Occipital lobe (tissue), 2 donors: ENCODE results near the gene FUBP3. TPM values are rescaled to one million over a fixed set of nuclear protein-coding genes. Genes with fewer than 3 reads are reported as not detected.
"Not testable (repeated sequence)": the region's sequence is repeated elsewhere in the genome, so short reads cannot be mapped to it uniquely, and the experiment has no call there.

Source experiments
- DNase-seq: peaks from one replicate; lab custom pipeline; 2025; lab: John Stamatoyannopoulos, UW
- total RNA-seq: library from RNA; depleted of rRNA; stranded (reverse); fragments of >200 nt; gene quantifications from one replicate; pipeline ENCODE4 v1.2.3, GENCODE V29; 2014

FUBP3 gene
- total RNA-seq, 1 donor from 2014 or later = 42.7 TPM

DNA sequence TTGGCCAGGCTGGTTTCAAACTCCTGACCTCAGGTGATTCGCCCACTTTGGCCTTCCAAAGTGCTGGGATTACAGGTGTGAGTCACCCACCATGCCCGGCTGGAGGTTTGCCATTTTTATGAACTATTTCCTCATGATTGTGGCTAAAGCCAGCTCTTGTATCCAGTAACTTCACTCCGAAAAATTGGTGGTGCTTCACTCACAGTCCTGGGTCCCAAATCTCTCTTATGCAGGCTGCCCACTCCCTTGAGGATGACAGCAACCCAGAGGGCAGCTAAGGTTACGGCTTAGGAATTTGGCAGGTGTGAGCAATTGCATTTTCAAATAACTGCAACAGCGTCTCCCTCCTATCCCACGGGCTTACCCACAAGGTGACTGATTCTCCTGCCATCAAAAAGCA, 23.4 kb upstream of the FUBP3 start:
- DNase-seq = no peak

DNA sequence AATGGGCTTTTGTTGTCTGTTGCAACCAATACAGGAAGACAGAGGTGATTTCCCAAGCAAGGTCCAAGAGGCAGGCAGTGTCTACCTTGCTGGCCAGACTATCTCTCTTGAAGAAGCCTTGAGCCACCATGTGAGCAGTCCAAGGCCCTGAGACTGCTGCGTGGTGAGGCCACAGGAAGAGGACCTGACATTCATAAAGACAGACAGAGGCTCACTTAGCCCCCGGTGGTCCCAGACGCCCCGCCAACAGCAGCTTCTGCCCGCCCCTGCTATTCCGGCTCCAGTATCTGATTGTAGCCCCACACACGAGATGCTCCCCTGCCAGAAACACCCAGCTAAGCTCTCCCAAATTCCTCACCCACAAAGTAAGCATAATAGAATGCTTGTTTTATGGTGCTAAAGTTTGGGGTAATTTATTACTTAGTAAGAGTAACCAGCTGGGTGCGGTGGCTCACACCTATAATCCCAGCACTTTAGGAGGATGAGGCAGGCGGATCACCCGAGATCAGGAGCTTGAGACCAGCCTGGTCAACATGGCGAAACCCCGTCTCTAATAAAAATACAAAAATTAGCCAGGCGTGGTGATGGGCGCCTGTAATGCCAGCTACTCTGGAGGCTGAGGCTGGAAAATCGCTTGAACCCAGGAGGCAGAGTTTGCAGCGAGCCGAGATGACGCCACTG, 22.8 kb upstream of the FUBP3 start:
- no peak for DNase-seq

DNA sequence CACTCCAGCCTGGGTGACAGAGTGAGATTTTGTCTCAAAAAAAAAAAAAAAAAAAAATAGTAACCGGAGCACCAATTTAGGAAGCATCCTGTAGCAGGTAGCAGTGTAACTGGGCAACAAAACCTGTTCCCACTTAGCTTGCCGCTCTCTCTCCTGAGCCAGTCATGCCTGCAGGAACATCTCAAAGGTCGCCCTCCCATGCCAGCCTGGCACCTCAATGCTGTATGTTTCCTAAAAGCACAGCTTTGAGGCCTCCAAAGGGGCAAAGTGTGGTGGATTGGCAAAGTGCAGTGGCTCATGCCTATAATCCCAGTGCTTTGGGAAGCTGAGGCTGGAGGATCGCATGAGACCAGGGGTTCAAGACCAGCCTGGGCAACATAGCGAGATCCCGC, 22.3 kb upstream of the FUBP3 start:
- DNase-seq = no peak

DNA sequence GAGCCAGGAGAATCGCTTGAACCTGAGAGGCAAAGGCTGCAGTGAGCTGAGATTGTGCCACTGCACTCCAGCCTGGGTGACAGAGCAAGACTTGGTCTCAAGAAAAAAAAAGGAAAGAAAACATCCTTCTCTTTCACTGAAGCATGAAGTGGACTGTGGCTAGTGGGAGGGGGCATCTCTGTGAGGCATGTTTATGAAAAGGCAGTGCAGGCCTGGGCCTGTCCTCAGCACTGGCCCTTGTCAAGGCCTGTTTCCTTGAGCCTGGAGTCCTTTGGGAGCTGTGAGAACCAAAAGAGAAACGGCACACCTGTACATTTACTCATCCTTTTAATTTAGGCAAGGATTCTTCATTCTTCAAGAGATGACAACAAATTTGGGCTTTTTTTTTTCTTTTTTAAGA, 18.3 kb upstream of the FUBP3 start:
- DNase-seq = no peak

DNA sequence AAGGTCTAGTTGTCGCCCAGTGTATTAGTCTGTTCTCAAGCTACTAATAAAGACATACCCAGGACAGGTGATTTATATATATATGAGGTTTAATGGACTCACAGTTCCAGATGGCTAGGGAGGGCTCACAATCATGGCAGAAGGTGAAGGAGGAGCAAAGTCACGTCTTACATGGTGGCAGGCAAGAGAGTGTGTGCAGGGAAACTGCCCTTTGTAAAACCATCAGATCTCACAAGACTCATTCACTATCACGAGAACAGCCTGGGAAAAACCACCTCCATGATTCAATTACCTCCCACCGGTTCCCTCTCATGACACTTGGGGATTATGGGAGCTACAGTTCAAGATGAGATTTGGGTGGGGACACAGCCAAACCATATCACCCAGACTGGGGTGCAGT, 16.9 kb upstream of the FUBP3 start:
- not testable (repeated sequence) for DNase-seq

DNA sequence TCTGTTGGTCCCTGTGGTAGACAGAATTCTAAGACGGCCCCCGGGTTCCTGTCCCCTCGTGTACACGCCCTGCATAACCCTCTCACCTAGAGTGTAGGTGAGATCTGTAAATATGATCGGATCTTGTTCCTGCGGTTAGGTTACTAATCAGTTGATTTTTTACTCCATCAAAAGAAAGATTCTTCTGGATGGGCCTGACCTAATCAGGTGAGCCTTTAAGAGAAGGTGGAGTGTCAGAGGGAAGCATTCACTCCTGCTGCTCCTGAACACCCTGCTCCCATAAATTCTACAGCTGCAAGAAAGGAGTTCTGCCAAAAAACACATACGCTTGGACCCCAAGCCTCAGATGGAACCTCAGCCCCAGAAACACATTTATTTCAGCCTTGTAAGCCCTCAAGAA, 15.6 kb upstream of the FUBP3 start:
- DNase-seq = no peak

DNA sequence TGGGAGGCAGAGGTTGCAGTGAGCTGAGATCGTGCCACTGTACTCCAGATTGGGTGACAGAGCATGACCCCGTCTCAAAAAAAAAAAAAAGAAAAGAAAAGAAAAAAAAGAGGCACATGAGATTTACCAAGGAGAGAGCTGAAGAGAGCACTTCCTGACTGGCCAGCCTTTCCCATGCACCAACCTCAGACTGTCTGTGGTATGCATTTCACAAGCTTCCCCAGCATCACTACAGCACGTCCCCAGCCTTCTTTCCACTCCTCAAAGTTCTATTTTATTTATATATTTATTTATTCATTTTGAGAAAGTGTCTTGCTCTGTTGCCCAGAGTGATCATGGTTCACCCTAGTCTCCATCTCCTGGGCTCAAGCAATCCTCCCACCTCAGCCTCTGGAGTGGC, 13.6 kb upstream of the FUBP3 start:
- no peak for DNase-seq

DNA sequence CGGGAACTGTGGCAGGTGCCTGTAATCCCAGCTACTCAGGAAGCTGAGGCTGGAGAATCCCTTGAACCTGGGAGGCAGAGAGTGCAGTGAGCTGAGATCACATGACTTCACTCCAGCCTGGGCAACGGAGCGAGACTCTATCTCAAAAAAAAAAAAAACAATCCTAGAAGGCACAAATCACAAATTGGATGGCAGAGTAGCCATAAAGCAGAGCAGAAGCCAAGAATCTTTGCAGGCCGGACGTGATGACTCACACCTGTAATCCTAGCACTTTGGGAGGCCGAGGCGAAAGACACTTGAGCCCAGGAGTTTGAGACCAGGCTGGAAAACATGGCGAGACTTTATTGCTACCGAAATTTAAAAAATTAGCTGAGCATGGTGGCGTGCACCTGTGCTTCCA, 9.2 kb upstream of the FUBP3 start:
- no peak for DNase-seq

DNA sequence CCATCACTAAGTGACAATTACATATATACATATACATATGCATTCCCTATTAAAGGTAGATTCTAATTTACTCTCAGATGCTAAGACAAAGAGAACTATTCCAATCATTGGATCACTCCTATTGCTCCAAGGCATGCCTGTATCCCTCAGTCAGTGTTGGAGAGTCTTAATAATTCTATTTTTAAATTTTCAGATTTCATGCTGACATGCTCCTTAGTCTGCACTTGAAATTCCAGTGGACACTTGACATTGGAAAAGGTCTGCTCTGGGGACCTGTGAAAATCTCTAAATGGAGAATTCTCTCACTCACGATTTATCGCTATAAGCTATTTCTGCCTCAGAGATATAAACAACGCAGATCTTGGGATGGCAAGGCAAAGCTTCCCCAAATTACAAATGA, 3.9 kb upstream of the FUBP3 start:
- no peak for DNase-seq

DNA sequence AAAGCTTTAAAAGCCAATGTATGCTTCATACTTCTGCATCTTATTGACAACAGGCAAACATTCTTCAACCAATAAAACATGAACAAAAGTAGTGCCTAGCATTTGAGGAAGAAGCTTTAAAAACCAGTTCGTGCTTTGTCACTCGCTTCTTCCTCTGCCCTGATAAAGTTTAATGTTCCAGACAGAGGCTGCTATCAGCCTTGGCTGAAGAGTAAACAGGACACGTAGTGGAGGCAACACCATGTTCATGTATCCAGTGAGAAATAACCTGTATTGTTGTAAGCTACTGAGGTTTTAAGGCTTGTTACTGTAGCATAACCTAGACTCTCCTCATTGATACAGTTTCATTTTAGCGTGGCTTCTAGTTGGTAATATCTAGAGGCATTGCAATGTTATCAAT, 3.2 kb upstream of the FUBP3 start:
- DNase-seq = no peak

DNA sequence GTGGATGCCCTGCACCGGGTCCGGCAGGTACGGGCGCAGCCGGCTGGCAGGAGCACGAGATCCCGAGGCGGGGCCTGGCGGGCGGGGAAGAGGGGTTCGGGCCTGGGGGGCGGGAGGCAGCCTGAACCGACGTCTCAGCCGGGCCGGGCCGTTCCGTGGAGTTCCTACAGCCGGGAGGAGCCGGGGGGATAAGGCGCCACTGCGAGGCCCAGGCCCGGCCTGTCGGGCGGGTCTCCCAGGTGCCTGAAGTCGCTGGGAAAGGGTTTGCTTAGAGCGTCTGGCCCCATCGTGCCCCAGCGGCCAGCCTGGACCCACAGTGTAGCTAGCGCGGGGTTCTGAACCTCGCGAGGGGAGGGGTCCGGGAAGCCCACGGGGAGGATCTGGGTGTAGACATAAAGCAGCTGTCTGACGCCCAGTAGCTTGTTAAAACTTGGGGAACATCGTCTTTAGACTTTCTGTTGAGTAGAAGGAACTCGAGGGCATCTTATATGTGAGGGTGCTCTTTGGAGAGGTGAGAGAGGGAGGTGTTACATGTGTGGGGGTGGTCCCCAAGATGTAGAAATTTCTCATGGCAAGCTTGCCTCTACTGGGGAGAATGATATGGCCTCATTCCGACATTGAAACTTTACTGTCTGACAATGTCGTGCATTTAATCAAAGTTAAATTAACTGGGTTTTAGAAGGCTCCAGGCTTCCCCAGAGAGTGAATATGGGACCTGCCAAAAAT, 524 bp downstream of the FUBP3 start:
- no peak for DNase-seq

DNA sequence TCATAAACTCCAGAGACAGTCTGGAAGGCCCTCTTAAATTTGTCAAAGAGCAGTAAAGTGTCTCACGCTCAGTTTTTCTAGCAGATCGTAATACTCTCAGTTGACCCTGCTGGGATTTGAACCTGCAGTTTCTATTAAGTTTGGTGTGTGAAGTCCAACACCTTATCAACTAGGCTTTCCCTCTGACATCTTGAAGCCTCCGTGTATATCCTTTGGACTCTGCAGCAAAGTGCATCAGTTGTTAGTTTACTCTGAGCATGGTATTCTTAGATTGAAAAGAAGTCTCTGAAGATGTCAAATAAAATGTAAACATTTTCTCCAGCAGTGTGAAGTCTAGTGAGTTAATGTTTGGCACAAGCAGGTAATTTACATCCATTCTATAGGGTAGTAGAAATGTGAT, 2.4 kb downstream of the FUBP3 start:
- DNase-seq = no peak

DNA sequence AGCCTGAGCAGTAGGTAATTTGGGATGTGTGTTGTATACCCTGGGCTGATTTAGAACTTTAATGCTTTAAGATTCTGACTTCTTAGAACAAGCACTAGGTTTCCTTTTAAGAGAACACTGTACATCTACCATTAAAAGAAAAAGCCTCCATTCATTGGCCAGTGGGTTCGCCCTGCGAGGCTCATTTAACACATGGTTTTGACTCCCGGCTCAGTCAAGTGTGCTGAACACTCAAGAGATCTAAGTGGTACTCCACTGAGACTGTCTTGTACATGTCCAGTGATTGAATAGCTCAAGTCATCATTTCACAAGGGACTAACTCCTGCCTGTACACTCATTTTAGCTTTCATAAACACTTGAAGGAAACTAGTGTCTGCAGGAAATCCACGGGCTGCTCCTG, 3.9 kb downstream of the FUBP3 start:
- no peak for DNase-seq

DNA sequence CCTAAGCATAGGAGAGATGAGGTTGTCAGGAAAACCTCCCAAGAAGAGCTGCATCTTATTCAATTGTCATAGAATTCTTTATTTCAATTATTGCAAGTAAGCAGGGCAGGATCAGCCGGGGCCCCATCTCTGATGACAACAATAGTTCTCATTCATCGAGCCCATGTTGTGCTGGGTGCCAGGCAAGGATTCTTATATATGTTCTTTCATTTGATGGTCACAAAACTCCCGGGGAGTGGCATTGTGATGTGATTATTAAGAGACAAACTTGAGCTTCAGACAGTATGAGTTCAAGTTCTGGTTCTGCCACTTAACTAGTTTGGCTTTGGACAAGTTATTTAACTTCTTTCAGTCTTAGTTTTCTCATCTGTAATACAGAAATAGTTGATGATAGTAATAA, 8.5 kb downstream of the FUBP3 start:
- DNase-seq = no peak

DNA sequence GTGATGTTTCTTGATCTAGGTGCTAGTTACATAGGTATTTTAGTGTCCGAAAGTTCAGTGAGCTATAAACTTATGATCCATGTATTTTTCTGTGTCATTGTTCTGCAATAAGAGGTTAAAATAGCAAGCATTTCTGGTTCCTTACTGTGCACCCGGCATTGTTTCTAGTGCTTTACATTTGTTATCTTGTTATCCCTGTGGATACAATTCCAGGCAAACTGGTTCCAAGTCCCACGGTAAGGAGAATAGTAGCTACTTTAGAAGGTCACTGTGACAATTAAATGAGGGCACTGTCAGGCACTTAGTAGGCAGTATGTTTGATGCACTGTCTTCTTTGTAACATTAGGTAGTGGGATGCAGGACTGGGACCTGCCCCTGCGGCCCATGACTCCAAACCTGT, 9.0 kb downstream of the FUBP3 start:
- DNase-seq = no peak

DNA sequence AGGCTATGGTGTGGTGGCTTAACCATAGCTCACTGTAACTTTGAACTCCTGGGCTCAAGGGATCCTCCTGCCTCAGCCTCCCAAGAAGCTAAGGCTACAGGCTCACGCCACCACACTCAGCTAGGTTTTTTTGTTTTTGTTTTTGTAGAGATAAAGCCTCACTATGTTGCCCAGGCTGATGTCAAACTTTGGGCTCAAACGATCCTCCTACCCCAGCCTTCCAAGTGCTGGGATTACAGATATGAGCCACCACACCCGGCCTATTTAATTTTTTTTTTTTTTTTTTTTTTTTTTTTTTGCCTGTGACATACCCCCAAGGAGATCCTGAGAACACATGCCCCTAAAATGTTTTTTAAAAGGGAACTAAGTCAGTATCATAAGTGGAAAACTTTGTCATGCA, 10.4 kb downstream of the FUBP3 start:
- no peak for DNase-seq

DNA sequence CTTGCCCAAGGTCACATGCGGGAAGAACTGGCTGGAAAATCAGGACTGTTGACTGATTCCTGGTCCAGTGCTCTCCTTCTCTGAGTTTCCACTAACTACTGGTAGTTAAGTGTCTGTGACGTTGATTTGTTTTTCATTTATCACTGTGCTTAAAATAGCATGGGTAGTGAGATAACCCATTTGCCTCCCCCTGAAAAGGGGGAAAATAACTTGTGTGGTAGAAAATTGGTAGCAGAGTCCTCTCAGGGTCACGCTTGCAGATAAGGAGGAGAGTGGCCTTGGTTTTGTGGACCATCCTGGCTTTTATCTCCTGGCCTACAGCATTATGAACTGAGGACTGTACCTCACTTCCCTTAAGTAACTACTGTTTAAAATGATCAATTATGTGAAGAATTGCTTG, 10.9 kb downstream of the FUBP3 start:
- DNase-seq = no peak

DNA sequence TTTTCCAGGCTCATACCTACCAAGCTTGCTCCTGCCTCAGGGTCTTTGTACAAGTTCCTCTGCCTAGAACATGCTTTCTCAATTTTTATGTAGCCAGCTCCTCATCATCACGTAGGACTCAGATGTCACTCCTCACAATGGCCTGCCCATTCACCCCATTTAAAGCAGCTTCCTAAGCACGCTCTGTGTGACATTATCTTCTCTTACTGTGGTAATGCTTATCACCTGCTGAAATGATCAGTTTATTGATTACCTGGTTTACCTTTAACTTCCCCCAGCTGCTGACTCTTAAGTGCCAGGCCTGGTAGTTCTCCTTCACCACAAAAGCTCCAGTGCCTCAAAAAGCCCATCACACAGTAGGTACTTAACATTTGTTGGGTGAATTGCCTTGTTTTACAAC, 13.6 kb downstream of the FUBP3 start:
- DNase-seq = no peak

DNA sequence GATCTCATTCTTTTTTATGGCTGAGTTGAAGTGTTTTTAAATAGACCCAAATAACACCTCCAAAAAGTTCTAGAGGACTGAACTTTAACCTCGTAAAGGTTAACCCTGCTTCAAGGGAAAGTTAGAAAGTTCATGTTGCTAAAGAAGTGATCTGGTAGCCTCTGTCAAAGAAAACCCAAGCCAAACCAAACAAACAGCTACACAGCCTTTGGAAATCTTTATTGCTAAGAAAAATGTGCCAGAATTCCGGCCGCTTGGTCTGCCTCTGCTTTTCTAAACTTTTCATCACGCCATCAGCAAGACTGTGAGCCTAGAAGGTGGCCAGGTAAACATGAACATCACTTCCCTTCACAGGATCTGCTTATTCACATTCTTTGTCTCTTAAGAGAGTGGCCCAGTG, 17.9 kb downstream of the FUBP3 start:
- DNase-seq = no peak

DNA sequence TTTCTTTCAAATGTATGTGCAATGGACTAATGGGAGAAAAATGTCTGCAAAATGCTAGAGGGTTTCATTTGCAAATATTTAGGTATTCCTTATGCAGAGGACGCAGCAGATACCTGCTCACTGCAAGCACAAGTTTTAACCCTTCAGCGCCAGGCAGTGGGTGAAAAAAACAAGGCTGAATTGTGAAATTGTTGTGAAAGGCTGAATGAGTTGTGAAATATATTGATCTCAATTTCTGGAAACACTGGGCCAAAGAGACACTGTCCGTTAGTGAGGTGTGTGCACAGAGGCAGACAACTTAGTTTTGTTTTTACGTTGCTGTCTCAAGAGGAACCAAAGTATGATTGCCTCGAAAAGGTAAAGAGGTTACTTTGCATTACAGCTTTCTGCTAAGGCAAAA, 18.8 kb downstream of the FUBP3 start:
- DNase-seq = no peak

DNA sequence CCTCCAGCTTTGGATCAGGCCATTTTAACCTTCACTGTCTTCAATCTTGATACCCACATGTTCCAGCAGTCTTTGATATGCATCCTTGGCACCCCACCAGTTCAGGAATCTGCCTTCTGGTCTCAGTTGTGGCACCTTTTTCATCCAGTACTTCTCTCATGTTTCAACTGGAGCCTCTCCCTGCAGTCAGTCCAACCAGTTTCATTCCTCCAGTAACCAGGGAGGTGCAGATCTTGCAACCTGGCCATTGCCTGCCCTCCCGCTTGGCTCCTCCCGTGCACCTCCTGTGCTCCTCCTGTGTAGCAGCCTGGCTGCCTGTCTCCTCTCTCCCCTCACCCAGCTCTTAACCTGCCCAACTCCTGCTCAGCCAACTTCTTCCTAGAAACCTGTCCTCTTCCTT, 20.2 kb downstream of the FUBP3 start:
- no peak for DNase-seq

DNA sequence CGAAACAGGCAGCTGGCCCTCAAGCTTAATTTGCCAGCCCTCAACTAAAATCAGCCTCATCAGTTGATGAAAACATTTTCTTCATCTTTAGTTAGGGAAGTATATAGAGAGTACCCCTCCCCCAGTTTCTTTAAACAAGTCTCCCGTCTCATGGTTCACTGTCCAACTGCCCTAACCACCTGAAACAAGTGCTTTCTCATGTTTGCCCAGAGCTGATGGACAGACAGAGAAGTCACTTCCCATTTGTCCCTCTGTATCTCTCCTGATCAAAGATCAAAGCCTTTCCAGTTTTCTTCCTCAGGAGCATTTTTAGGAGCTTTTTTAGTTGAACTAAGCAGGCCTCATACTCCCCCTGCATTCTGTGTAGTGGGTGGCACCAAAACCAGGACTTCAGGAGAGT, 21.7 kb downstream of the FUBP3 start:
- no peak for DNase-seq

DNA sequence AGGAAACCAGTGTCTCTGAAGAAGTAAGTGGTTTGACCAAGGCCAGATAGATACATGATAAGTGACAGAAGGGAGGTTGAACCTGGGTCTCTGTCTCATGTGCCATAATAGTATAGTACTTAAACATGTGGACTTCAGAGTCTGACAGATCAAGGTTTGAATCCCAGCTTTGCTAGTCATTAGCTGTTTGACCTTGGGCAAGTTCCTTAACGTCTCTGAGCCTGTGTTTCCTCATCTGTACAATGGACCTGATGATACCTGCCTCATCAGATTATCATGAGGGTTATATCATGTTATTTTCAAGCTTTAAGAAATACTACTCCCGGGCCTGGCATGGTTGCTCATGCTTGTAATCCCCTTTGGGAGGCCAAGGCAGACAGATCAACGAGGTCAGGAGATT, 24.9 kb downstream of the FUBP3 start:
- no peak for DNase-seq
